WTC11 (cell line): ENCODE results near the gene TRRAP. TPM values are rescaled to one million over a fixed set of nuclear protein-coding genes. Genes with fewer than 3 reads are reported as not detected.

Experiments used
- ATAC-seq: fragments of 200-7000 bp; cut with Tn5 transposase; 2 replicates; pipeline ENCODE4 v1.10.0; 2021; ENCODE audit warnings: mild to moderate bottlenecking, moderate library complexity
- CTCF ChIA-PET: fragments of 300-600 bp; sonication (Branson Sonifier 250); formaldehyde crosslinking; loops from one replicate; lab custom pipeline; 2021; ENCODE audit warnings: antibody characterized with exemption; lab: Charles Lee
- POLR2A ChIA-PET: fragments of 350-600 bp; sonication (Branson Sonifier 250); formaldehyde crosslinking; loops from one replicate; lab custom pipeline; 2021; ENCODE audit warnings: antibody characterized with exemption; lab: Charles Lee
- DNase-seq: peaks from one replicate; pipeline ENCODE4 v3.0.0; 2021; ENCODE audit warnings: low spot score
- H3K27ac Mint-ChIP-seq: 2 replicates; pipeline ENCODE4 v1.8.0; 2021; ENCODE audit warnings: mixed read lengths
- H3K27me3 Mint-ChIP-seq: 2 replicates; pipeline ENCODE4 v1.8.0; 2021; ENCODE audit warnings: low read depth, mild to moderate bottlenecking, moderate library complexity, mixed read lengths
- H3K36me3 Mint-ChIP-seq: 2 replicates; pipeline ENCODE4 v1.8.0; 2021; ENCODE audit warnings: mixed read lengths
- H3K4me1 Mint-ChIP-seq: 2 replicates; pipeline ENCODE4 v1.8.0; 2022; ENCODE audit warnings: mixed read lengths
- H3K4me3 Mint-ChIP-seq: 2 replicates; pipeline ENCODE4 v1.8.0; 2021; ENCODE audit warnings: mild to moderate bottlenecking, moderate library complexity, mixed read lengths
- H3K9me3 Mint-ChIP-seq: 2 replicates; pipeline ENCODE4 v1.8.0; 2021; ENCODE audit warnings: mixed read lengths
- CREM ChIP-seq: sonication (generic); formaldehyde crosslinking; IDR thresholded peaks from 2 replicates; pipeline ENCODE4 v1.8.1; 2022; ENCODE audit warnings: mild to moderate bottlenecking, missing genetic modification reagents, moderate library complexity
- E2F1 ChIP-seq: sonication (generic); formaldehyde crosslinking; IDR thresholded peaks from 2 replicates; pipeline ENCODE4 v1.8.0; 2022; ENCODE audit warnings: mild to moderate bottlenecking, missing genetic modification reagents
- EMX1 ChIP-seq: fragments of 250-450 bp; sonication (Bioruptor Pico); IDR thresholded peaks from 2 replicates; pipeline ENCODE4 v1.8.0; 2021; ENCODE audit warnings: mild to moderate bottlenecking
- ETV6 ChIP-seq: sonication (generic); formaldehyde crosslinking; IDR thresholded peaks from 2 replicates; pipeline ENCODE4 v1.8.1; 2022; ENCODE audit warnings: mild to moderate bottlenecking, missing genetic modification reagents
- FOXP4 ChIP-seq: sonication (generic); formaldehyde crosslinking; IDR thresholded peaks from 2 replicates; pipeline ENCODE4 v1.8.0; 2022; ENCODE audit warnings: mild to moderate bottlenecking, missing genetic modification reagents
- GTF2I ChIP-seq: fragments of 250-450 bp; sonication (Bioruptor Pico); conservative IDR thresholded peaks from 2 replicates; pipeline ENCODE4 v1.4.0; 2021; ENCODE audit warnings: mild to moderate bottlenecking
- JUN ChIP-seq: sonication (generic); formaldehyde crosslinking; IDR thresholded peaks from 2 replicates; pipeline ENCODE4 v1.8.0; 2023; ENCODE audit warnings: mild to moderate bottlenecking, missing genetic modification reagents
- MXD4 ChIP-seq: fragments of 250-450 bp; sonication (Bioruptor Pico); IDR thresholded peaks from 2 replicates; pipeline ENCODE4 v1.8.0; 2021; ENCODE audit warnings: mild to moderate bottlenecking, moderate library complexity, borderline replicate concordance
- NFYB ChIP-seq: sonication (generic); formaldehyde crosslinking; conservative IDR thresholded peaks from 2 replicates; pipeline ENCODE4 v1.8.0; 2022; ENCODE audit warnings: low read depth, missing genetic modification reagents
- NR1H2 ChIP-seq: sonication (generic); formaldehyde crosslinking; IDR thresholded peaks from 2 replicates; pipeline ENCODE4 v1.9.0; 2021; ENCODE audit warnings: mild to moderate bottlenecking, moderate library complexity, missing genetic modification reagents
- NR3C1 ChIP-seq: sonication (generic); formaldehyde crosslinking; conservative IDR thresholded peaks from 2 replicates; pipeline ENCODE4 v1.8.1; 2023; ENCODE audit warnings: low read depth, mild to moderate bottlenecking, missing genetic modification reagents
- RELA ChIP-seq: sonication (generic); formaldehyde crosslinking; IDR thresholded peaks from 2 replicates; pipeline ENCODE4 v1.8.1; 2022; ENCODE audit warnings: missing genetic modification reagents, mild to moderate bottlenecking, borderline replicate concordance
- SMAD3 ChIP-seq: sonication (generic); formaldehyde crosslinking; IDR thresholded peaks from 2 replicates; pipeline ENCODE4 v1.8.0; 2022; ENCODE audit warnings: missing genetic modification reagents, mild to moderate bottlenecking, borderline replicate concordance
- TCF7 ChIP-seq: sonication (generic); formaldehyde crosslinking; IDR thresholded peaks from 2 replicates; pipeline ENCODE4 v1.8.0; 2022; ENCODE audit warnings: mild to moderate bottlenecking, low read depth, missing genetic modification reagents, moderate library complexity
- TEAD4 ChIP-seq: sonication (generic); formaldehyde crosslinking; IDR thresholded peaks from 2 replicates; pipeline ENCODE4 v1.8.0; 2022; ENCODE audit warnings: mild to moderate bottlenecking, missing genetic modification reagents
- ZBTB21 ChIP-seq: sonication (generic); formaldehyde crosslinking; IDR thresholded peaks from 2 replicates; pipeline ENCODE4 v1.8.1; 2023; ENCODE audit warnings: mild to moderate bottlenecking, missing genetic modification reagents, borderline replicate concordance
- ZNF121 ChIP-seq: sonication (generic); formaldehyde crosslinking; IDR thresholded peaks from 2 replicates; pipeline ENCODE4 v1.8.0; 2023; ENCODE audit warnings: missing genetic modification reagents
- ZNF396 ChIP-seq: fragments of 250-450 bp; sonication (Bioruptor Pico); IDR thresholded peaks from 2 replicates; pipeline ENCODE4 v1.8.0; 2021; ENCODE audit warnings: mild to moderate bottlenecking, moderate library complexity, borderline replicate concordance
- ZNF423 ChIP-seq: fragments of 250-450 bp; sonication (Bioruptor Pico); IDR thresholded peaks from 2 replicates; pipeline ENCODE4 v2.1.2; 2022; ENCODE audit warnings: mild to moderate bottlenecking, moderate library complexity
- total RNA-seq: library from RNA; stranded (reverse); gene quantifications from 3 replicates; pipeline ENCODE4 v1.2.3, GENCODE V29; 2021
- TF ChIP-seq, protein P1 (sequence below): fragments of 200-600 bp; IDR thresholded peaks from 2 replicates; pipeline ENCODE4 v1.8.0; 2022; ENCODE audit warnings: antibody characterized with exemption
- TF ChIP-seq, protein P2 (sequence below): sonication (generic); formaldehyde crosslinking; conservative IDR thresholded peaks from 2 replicates; pipeline ENCODE4 v1.8.1; 2022; ENCODE audit warnings: mild to moderate bottlenecking, missing genetic modification reagents
- TF ChIP-seq, protein P3 (sequence below): sonication (generic); formaldehyde crosslinking; IDR thresholded peaks from 2 replicates; pipeline ENCODE4 v1.8.1; 2022; ENCODE audit warnings: mild to moderate bottlenecking, missing genetic modification reagents, moderate library complexity, borderline replicate concordance

TRRAP gene
- total RNA-seq, 1 experiment from 2014 or later: 46.5 TPM

DNA sequence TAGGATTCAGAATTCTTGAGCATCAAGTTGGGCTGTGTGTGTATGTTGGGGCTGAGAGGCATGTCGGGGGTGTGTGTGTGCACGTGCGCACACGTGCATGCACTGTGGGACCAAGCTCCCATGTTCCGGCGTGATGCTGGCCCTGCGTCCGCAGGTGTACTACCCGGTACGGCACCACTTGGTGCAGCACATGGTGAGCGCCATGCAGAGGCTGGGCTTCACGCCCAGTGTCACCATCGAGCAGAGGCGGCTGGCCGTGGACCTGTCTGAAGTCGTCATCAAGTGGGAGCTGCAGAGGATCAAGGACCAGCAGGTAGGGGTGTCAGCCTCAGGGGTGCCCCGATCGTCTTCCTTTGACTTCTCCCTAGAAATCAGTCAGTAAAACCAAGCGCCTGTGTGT lies 77.7 kb downstream of the TRRAP start:
- ChIA-PET POLR2A (interaction anchor here (0.6 kb wide), 1 partner anchor 206 kb away, joined by 7 read pairs; no protein-coding TSS in a partner anchor), CTCF (no interaction called here)
- no peak for TF ChIP-seq MXD4 (CRISPR knock-in tag)
- no peak for TF ChIP-seq NFYB
- no peak for TF ChIP-seq NR3C1 (CRISPR knock-in tag)
- no peak for TF ChIP-seq EMX1 (CRISPR knock-in tag)
- TF ChIP-seq ZNF121 (CRISPR knock-in tag): no peak
- TF ChIP-seq ZNF396 (CRISPR knock-in tag): no peak
- TF ChIP-seq JUN (CRISPR knock-in tag): no peak
- TF ChIP-seq TEAD4 (CRISPR knock-in tag): no peak
- DNase-seq (no peak), ATAC-seq (no peak)
- no peaks in the 10 kb centered on the region for H3K4me1 Mint-ChIP-seq
- no peaks in the 10 kb centered on the region for H3K27me3 Mint-ChIP-seq
- peaks cover 87% of the 10 kb centered on the region for H3K36me3 Mint-ChIP-seq
- H3K4me3 Mint-ChIP-seq: no peak overlapping the region
- no peaks in the 10 kb centered on the region for H3K9me3 Mint-ChIP-seq
- H3K27ac Mint-ChIP-seq: no peak overlapping the region

DNA sequence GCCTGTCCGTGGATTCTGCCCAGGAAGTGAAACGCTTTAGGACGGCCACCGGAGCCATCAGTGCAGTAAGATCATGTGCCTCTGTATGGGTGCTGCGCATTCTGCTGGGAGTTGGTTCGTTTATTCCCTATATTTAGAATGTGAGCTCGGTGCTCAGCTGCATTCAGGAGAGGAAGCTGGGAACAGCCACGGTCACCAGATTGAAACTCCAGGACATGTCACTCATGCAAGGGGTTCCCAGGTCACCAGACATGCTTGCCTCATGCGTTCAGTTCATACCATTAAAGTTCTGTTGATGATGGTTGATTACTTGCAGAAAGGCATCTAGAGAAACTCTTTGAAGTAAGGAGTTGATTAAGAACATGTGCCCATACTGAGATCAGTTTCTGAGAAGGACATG lies 78.1 kb downstream of the TRRAP start:
- Mint-ChIP-seq H3K27ac (no peak overlapping the region), H3K4me1 (no peaks in the 10 kb centered on the region), H3K36me3 (peaks cover 87% of the 10 kb centered on the region), H3K4me3 (no peak overlapping the region), H3K27me3 (no peaks in the 10 kb centered on the region), H3K9me3 (no peaks in the 10 kb centered on the region)
- DNase-seq (no peak), ATAC-seq (no peak)
- TF ChIP-seq RELA: no peak
- TF ChIP-seq ZNF423 (CRISPR knock-in tag): no peak
- TF ChIP-seq, protein P1, sequence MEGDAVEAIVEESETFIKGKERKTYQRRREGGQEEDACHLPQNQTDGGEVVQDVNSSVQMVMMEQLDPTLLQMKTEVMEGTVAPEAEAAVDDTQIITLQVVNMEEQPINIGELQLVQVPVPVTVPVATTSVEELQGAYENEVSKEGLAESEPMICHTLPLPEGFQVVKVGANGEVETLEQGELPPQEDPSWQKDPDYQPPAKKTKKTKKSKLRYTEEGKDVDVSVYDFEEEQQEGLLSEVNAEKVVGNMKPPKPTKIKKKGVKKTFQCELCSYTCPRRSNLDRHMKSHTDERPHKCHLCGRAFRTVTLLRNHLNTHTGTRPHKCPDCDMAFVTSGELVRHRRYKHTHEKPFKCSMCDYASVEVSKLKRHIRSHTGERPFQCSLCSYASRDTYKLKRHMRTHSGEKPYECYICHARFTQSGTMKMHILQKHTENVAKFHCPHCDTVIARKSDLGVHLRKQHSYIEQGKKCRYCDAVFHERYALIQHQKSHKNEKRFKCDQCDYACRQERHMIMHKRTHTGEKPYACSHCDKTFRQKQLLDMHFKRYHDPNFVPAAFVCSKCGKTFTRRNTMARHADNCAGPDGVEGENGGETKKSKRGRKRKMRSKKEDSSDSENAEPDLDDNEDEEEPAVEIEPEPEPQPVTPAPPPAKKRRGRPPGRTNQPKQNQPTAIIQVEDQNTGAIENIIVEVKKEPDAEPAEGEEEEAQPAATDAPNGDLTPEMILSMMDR: no peak
- TF ChIP-seq ETV6: no peak
- TF ChIP-seq, protein P2, sequence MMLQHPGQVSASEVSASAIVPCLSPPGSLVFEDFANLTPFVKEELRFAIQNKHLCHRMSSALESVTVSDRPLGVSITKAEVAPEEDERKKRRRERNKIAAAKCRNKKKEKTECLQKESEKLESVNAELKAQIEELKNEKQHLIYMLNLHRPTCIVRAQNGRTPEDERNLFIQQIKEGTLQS (CRISPR knock-in tag): no peak
- no peak for TF ChIP-seq MXD4 (CRISPR knock-in tag)
- POLR2A ChIA-PET: interaction anchor here (0.6 kb wide), 1 partner anchor 207 kb away, joined by 7 read pairs; no protein-coding TSS in a partner anchor
- CTCF ChIA-PET: no interaction called here

DNA sequence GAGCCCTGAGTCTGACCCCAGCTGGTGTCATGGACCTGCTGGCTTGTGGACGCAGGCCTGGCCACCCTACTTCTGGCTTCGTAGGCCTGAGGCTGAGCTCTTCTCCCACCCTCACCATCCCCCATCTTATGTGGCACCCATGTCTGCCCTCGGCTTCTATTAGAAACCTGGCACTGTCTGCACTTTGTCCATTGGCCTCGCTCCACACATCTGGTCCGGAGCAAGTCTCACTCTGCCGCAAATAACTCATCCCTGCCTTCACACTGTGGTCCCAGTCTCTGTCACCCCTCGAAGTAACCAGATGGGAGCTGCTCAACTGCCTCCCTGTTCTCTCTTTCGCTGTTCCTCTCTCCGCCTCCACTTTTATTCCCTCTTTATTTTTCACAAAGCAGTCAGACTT lies 78.6 kb downstream of the TRRAP start:
- Mint-ChIP-seq H3K27me3 (no peaks in the 10 kb centered on the region), H3K9me3 (no peaks in the 10 kb centered on the region), H3K4me1 (no peaks in the 10 kb centered on the region), H3K27ac (no peak overlapping the region), H3K36me3 (peaks cover 87% of the 10 kb centered on the region), H3K4me3 (no peak overlapping the region)
- CTCF ChIA-PET: no interaction called here
- POLR2A ChIA-PET: no interaction called here
- no peak for TF ChIP-seq NR1H2
- no peak for TF ChIP-seq RELA
- no peak for ATAC-seq
- DNase-seq: no peak

DNA sequence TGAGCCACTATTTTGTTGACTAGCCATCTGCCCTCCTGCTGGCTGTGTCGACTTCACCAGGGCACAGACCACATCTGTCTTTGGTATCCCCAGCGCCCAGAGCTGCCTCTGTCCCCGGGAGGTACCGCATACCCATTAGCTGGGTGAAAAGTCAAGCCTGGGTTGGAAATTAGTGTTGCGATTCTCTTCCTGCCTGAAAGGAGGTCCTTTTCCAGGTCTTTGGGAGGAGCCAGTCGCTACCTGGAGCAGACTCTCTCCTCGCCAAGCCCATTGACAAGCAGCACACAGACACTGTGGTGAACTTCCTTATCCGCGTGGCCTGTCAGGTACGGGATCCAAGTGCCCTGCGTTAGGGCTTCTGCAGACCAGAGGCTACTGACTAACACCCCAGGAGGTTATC lies 79.4 kb downstream of the TRRAP start:
- ChIA-PET CTCF (no interaction called here), POLR2A (no interaction called here)
- ATAC-seq (no peak), DNase-seq (no peak)
- Mint-ChIP-seq H3K4me1 (no peaks in the 10 kb centered on the region), H3K27me3 (no peaks in the 10 kb centered on the region), H3K36me3 (peaks cover 88% of the 10 kb centered on the region), H3K9me3 (no peaks in the 10 kb centered on the region), H3K27ac (peak overlapping the region; percentile 52; the same call in 1 of the 2 replicates), H3K4me3 (no peak overlapping the region)
- no peak for TF ChIP-seq E2F1 (CRISPR knock-in tag)
- TF ChIP-seq SMAD3 (CRISPR knock-in tag): no peak
- TF ChIP-seq, protein P3, sequence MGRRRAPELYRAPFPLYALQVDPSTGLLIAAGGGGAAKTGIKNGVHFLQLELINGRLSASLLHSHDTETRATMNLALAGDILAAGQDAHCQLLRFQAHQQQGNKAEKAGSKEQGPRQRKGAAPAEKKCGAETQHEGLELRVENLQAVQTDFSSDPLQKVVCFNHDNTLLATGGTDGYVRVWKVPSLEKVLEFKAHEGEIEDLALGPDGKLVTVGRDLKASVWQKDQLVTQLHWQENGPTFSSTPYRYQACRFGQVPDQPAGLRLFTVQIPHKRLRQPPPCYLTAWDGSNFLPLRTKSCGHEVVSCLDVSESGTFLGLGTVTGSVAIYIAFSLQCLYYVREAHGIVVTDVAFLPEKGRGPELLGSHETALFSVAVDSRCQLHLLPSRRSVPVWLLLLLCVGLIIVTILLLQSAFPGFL: no peak
- TF ChIP-seq GTF2I: no peak
- TF ChIP-seq MXD4 (CRISPR knock-in tag): no peak
- no peak for TF ChIP-seq FOXP4 (CRISPR knock-in tag)
- no peak for TF ChIP-seq TCF7 (CRISPR knock-in tag)
- no peak for TF ChIP-seq ZBTB21 (CRISPR knock-in tag)
- no peak for TF ChIP-seq CREM
